Measurements from ENCODE around the gene PTPRK.

The PTPRK gene

GRCh38 chr6:128114164-128114563 is 406.2 kb downstream of the PTPRK start:
- Histone ChIP-seq H3F3A (ENCODE audit: insufficient read depth, low read length) (no peaks in the 10 kb centered on the region), H3K9ac (ENCODE audit: low read length) (no peak overlapping the region), H3K36me3 (ENCODE audit: insufficient read depth, low read length) (no peaks in the 10 kb centered on the region), H3K27ac (ENCODE audit: low read depth, low read length, poor library complexity, severe bottlenecking) (no peak overlapping the region), H3K9me3 (ENCODE audit: low read length) (no peaks in the 10 kb centered on the region), H3K27me3 (ENCODE audit: insufficient read depth, low read length) (no peaks in the 10 kb centered on the region), H2AFZ (ENCODE audit: low read length) (no peak overlapping the region), H3K4me3 (ENCODE audit: low read depth, low read length, poor library complexity, severe bottlenecking) (no peak overlapping the region), H4K20me1 (ENCODE audit: insufficient read depth, low read length) (no peaks in the 10 kb centered on the region), H3K4me1 (ENCODE audit: insufficient read depth, low read length, severe bottlenecking) (no peaks in the 10 kb centered on the region), H3K79me2 (ENCODE audit: insufficient read depth, low read length) (no peaks in the 10 kb centered on the region), H3K9me2 (ENCODE audit: low read depth, low read length) (no peaks in the 10 kb centered on the region), H3K4me2 (ENCODE audit: low read length) (no peak overlapping the region)
- TF ChIP-seq, protein P1, sequence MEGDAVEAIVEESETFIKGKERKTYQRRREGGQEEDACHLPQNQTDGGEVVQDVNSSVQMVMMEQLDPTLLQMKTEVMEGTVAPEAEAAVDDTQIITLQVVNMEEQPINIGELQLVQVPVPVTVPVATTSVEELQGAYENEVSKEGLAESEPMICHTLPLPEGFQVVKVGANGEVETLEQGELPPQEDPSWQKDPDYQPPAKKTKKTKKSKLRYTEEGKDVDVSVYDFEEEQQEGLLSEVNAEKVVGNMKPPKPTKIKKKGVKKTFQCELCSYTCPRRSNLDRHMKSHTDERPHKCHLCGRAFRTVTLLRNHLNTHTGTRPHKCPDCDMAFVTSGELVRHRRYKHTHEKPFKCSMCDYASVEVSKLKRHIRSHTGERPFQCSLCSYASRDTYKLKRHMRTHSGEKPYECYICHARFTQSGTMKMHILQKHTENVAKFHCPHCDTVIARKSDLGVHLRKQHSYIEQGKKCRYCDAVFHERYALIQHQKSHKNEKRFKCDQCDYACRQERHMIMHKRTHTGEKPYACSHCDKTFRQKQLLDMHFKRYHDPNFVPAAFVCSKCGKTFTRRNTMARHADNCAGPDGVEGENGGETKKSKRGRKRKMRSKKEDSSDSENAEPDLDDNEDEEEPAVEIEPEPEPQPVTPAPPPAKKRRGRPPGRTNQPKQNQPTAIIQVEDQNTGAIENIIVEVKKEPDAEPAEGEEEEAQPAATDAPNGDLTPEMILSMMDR (IDR thresholded peaks at IDR 0.05; ENCODE audit: low read length), result no peak
- no peak for TF ChIP-seq EZH2 (IDR thresholded peaks at IDR 0.05; ENCODE audit: borderline replicate concordance, low read length)

DNA sequence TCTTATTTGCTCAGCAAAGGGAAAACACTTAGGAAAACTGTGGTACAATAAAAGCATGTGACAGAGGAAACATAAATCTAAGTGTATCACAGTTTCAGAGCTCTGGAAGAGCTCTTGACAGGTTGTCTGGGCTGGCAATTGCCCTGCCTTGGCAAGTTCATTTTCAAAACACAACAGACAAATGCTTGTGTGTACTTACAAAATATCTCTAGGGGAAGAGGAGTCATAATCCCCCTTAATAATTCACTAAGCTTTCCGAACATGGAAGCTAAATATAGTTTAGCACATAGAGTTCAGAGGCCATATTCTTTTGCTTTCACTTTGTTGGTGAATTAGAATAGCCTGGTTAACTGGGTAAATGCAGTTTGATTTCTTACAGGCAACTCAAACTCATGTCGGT is 407.9 kb downstream of the PTPRK start:
- no peak overlapping the region for H3K4me2 ChIP-seq (ENCODE audit: low read length)
- H4K20me1 ChIP-seq (ENCODE audit: insufficient read depth, low read length), result no peaks in the 10 kb centered on the region

GRCh38 chr6:128111096-128111495 is 409.3 kb downstream of the PTPRK start:
- Histone ChIP-seq H3K9me3 (ENCODE audit: low read length) (no peaks in the 10 kb centered on the region), H3K36me3 (ENCODE audit: insufficient read depth, low read length) (no peaks in the 10 kb centered on the region), H3K27ac (ENCODE audit: low read depth, low read length, poor library complexity, severe bottlenecking) (no peak overlapping the region), H3K27me3 (ENCODE audit: insufficient read depth, low read length) (no peaks in the 10 kb centered on the region), H3F3A (ENCODE audit: insufficient read depth, low read length) (no peaks in the 10 kb centered on the region), H3K9ac (ENCODE audit: low read length) (no peak overlapping the region), H3K9me2 (ENCODE audit: low read depth, low read length) (no peaks in the 10 kb centered on the region), H4K20me1 (ENCODE audit: insufficient read depth, low read length) (no peaks in the 10 kb centered on the region), H3K4me2 (ENCODE audit: low read length) (no peak overlapping the region), H3K4me3 (ENCODE audit: low read depth, low read length, poor library complexity, severe bottlenecking) (no peak overlapping the region), H3K79me2 (ENCODE audit: insufficient read depth, low read length) (no peaks in the 10 kb centered on the region), H3K4me1 (ENCODE audit: insufficient read depth, low read length, severe bottlenecking) (no peaks in the 10 kb centered on the region), H2AFZ (ENCODE audit: low read length) (no peak overlapping the region)
- TF ChIP-seq EZH2 (IDR thresholded peaks at IDR 0.05; ENCODE audit: borderline replicate concordance, low read length), result no peak
- TF ChIP-seq, protein P1 (IDR thresholded peaks at IDR 0.05; ENCODE audit: low read length), result no peak

More for the DNA sequence above, 407.9 kb downstream of the PTPRK start:
- H3K4me1 ChIP-seq (ENCODE audit: insufficient read depth, low read length, severe bottlenecking), result no peaks in the 10 kb centered on the region
- H2AFZ ChIP-seq (ENCODE audit: low read length), result no peak overlapping the region
- H3F3A ChIP-seq (ENCODE audit: insufficient read depth, low read length), result no peaks in the 10 kb centered on the region
- no peak for TF ChIP-seq EZH2 (IDR thresholded peaks at IDR 0.05; ENCODE audit: borderline replicate concordance, low read length)
- no peaks in the 10 kb centered on the region for H3K36me3 ChIP-seq (ENCODE audit: insufficient read depth, low read length)
- no peak overlapping the region for H3K9ac ChIP-seq (ENCODE audit: low read length)
- no peak overlapping the region for H3K27ac ChIP-seq (ENCODE audit: low read depth, low read length, poor library complexity, severe bottlenecking)
- H3K4me3 ChIP-seq (ENCODE audit: low read depth, low read length, poor library complexity, severe bottlenecking), result no peak overlapping the region
- H3K27me3 ChIP-seq (ENCODE audit: insufficient read depth, low read length), result no peaks in the 10 kb centered on the region
- H3K9me3 ChIP-seq (ENCODE audit: low read length), result no peaks in the 10 kb centered on the region
- no peaks in the 10 kb centered on the region for H3K9me2 ChIP-seq (ENCODE audit: low read depth, low read length)
- H3K79me2 ChIP-seq (ENCODE audit: insufficient read depth, low read length), result no peaks in the 10 kb centered on the region

- no peaks in the 10 kb centered on the region for H3K79me2 ChIP-seq (ENCODE audit: insufficient read depth, low read length)
These were observed 412.7 kb downstream of the PTPRK start for GRCh38 chr6:128107682-128108081.

More at GRCh38 chr6:128107682-128108081, 412.7 kb downstream of the PTPRK start:
- no peaks in the 10 kb centered on the region for H3F3A ChIP-seq (ENCODE audit: insufficient read depth, low read length)
- H3K36me3 ChIP-seq (ENCODE audit: insufficient read depth, low read length), result no peaks in the 10 kb centered on the region
- no peak overlapping the region for H2AFZ ChIP-seq (ENCODE audit: low read length)
- H3K9me3 ChIP-seq (ENCODE audit: low read length), result no peaks in the 10 kb centered on the region
- no peaks in the 10 kb centered on the region for H4K20me1 ChIP-seq (ENCODE audit: insufficient read depth, low read length)
- H3K9ac ChIP-seq (ENCODE audit: low read length), result no peak overlapping the region
- H3K4me2 ChIP-seq (ENCODE audit: low read length), result no peak overlapping the region
- H3K4me3 ChIP-seq (ENCODE audit: low read depth, low read length, poor library complexity, severe bottlenecking), result no peak overlapping the region
- H3K27me3 ChIP-seq (ENCODE audit: insufficient read depth, low read length), result no peaks in the 10 kb centered on the region
- no peak for TF ChIP-seq EZH2 (IDR thresholded peaks at IDR 0.05; ENCODE audit: borderline replicate concordance, low read length)
- TF ChIP-seq, protein P1 (IDR thresholded peaks at IDR 0.05; ENCODE audit: low read length), result no peak
- no peak overlapping the region for H3K27ac ChIP-seq (ENCODE audit: low read depth, low read length, poor library complexity, severe bottlenecking)
- no peaks in the 10 kb centered on the region for H3K9me2 ChIP-seq (ENCODE audit: low read depth, low read length)
- H3K4me1 ChIP-seq (ENCODE audit: insufficient read depth, low read length, severe bottlenecking), result no peaks in the 10 kb centered on the region
